SU-DHL-6 (cell line): ENCODE data around the gene PLXND1.

Source experiments
- H2AFZ ChIP-seq: fragments of 200-600 bp; sonication (generic); 2 replicates; pipeline ENCODE4 v1.6.1; 2014; ENCODE audit warnings: low read depth, mild to moderate bottlenecking, moderate library complexity, mixed read lengths, antibody characterized with exemption, low read length; ENCODE audit not compliant: severe bottlenecking
- H3F3A ChIP-seq: fragments of 200-600 bp; shearing (Covaris generic); 2 replicates; pipeline ENCODE4 v1.6.0; 2016; ENCODE audit warnings: antibody characterized with exemption, mild to moderate bottlenecking; ENCODE audit not compliant: insufficient read depth
- H3K27ac ChIP-seq: fragments of 200-600 bp; sonication (generic); 2 replicates; pipeline ENCODE4 v1.5.1; 2016; ENCODE audit warnings: low read depth, mild to moderate bottlenecking, low read length, moderate library complexity, mixed read lengths
- H3K27me3 ChIP-seq: fragments of 200-600 bp; sonication (generic), shearing (Covaris generic); 2 replicates; pipeline ENCODE4 v1.6.0; 2014; ENCODE audit warnings: mild to moderate bottlenecking, low read length
- H3K36me3 ChIP-seq: fragments of 200-600 bp; sonication (generic); 2 replicates; pipeline ENCODE4 v1.6.1; 2014; ENCODE audit warnings: mild to moderate bottlenecking, low read length, mixed read lengths
- H3K4me2 ChIP-seq: fragments of 300-600, 200-600 bp; shearing (Covaris generic), sonication (generic); 2 replicates; pipeline ENCODE4 v1.6.0; 2014; ENCODE audit warnings: low read length, low read depth, mild to moderate bottlenecking; ENCODE audit not compliant: poor library complexity, severe bottlenecking
- H3K4me3 ChIP-seq: fragments of 200-600 bp; sonication (generic); 2 replicates; pipeline ENCODE4 v1.5.1; 2014; ENCODE audit warnings: antibody characterized with exemption, low read length, mild to moderate bottlenecking, mixed read lengths; ENCODE audit not compliant: insufficient read depth, poor library complexity, severe bottlenecking
- H3K79me2 ChIP-seq: fragments of 200-600 bp; sonication (generic); 2 replicates; pipeline ENCODE4 v1.6.1; 2014; ENCODE audit warnings: mild to moderate bottlenecking, low read length, moderate library complexity; ENCODE audit not compliant: insufficient read depth
- H3K9ac ChIP-seq: fragments of 200-600 bp; sonication (generic); 2 replicates; pipeline ENCODE4 v1.7.0; 2014; ENCODE audit warnings: mild to moderate bottlenecking, low read length
- H3K9me2 ChIP-seq: fragments of 200-600 bp; sonication (generic); replicated peaks from 2 replicates; pipeline ENCODE4 v1.6.1; 2014; ENCODE audit warnings: low read length; ENCODE audit not compliant: insufficient read depth
- H3K9me3 ChIP-seq: fragments of 200-600 bp; sonication (generic); 2 replicates; pipeline ENCODE4 v1.6.1; 2014; ENCODE audit warnings: low read length, mixed read lengths; ENCODE audit not compliant: insufficient read depth
- H4K20me1 ChIP-seq: fragments of 200-600 bp; sonication (generic); 2 replicates; pipeline ENCODE4 v1.6.1; 2014; ENCODE audit warnings: low read depth, mild to moderate bottlenecking, antibody characterized with exemption, low read length, moderate library complexity, mixed read lengths
- CTCF ChIP-seq: fragments of 200-600 bp; sonication (generic); IDR thresholded peaks from one replicate; pipeline ENCODE4 v1.5.1; 2017; ENCODE audit warnings: antibody characterized with exemption, mild to moderate bottlenecking, low read length, moderate library complexity; ENCODE audit not compliant: insufficient read depth, poor library complexity, severe bottlenecking
- EZH2phosphoT487 ChIP-seq: fragments of 200-600 bp; sonication (generic), shearing (Covaris generic); conservative IDR thresholded peaks from 2 replicates; pipeline ENCODE4 v1.6.1; 2018; ENCODE audit warnings: mild to moderate bottlenecking, antibody characterized with exemption, low read length, moderate library complexity, mixed read lengths

Gene PLXND1

GRCh38 chr3:129553719-129554118 lies 52.8 kb downstream of the PLXND1 start:
- Histone ChIP-seq H3K36me3 (no peaks in the 10 kb centered on the region), H3K9me3 (no peaks in the 10 kb centered on the region), H3K4me3 (no peak overlapping the region), H3K9me2 (no peaks in the 10 kb centered on the region), H3K4me2 (no peak overlapping the region), H2AFZ (no peak overlapping the region), H3F3A (no peaks in the 10 kb centered on the region), H3K9ac (no peak overlapping the region), H3K27me3 (no peaks in the 10 kb centered on the region), H3K79me2 (no peaks in the 10 kb centered on the region), H4K20me1 (no peaks in the 10 kb centered on the region), H3K27ac (no peak overlapping the region)
- TF ChIP-seq CTCF = no peak
- no peak for TF ChIP-seq EZH2phosphoT487

GRCh38 chr3:129553171-129553570 lies 53.3 kb downstream of the PLXND1 start:
- Histone ChIP-seq H3K27ac (no peak overlapping the region), H3K4me3 (no peak overlapping the region), H3K9ac (no peak overlapping the region), H3K4me2 (no peak overlapping the region), H3K36me3 (no peaks in the 10 kb centered on the region), H3K9me3 (no peaks in the 10 kb centered on the region), H4K20me1 (no peaks in the 10 kb centered on the region), H3K9me2 (no peaks in the 10 kb centered on the region), H3K79me2 (no peaks in the 10 kb centered on the region), H2AFZ (no peak overlapping the region), H3K27me3 (no peaks in the 10 kb centered on the region), H3F3A (no peaks in the 10 kb centered on the region)
- TF ChIP-seq CTCF (no peak), EZH2phosphoT487 (no peak)

GRCh38 chr3:129552287-129553050 lies 54.0 kb downstream of the PLXND1 start:
- Histone ChIP-seq H3K27me3 (no peaks in the 10 kb centered on the region), H3K4me2 (no peak overlapping the region), H3F3A (no peaks in the 10 kb centered on the region), H3K27ac (no peak overlapping the region), H3K9ac (no peak overlapping the region), H2AFZ (no peak overlapping the region), H3K4me3 (no peak overlapping the region), H3K36me3 (no peaks in the 10 kb centered on the region), H3K79me2 (no peaks in the 10 kb centered on the region), H4K20me1 (no peaks in the 10 kb centered on the region), H3K9me2 (no peaks in the 10 kb centered on the region), H3K9me3 (no peaks in the 10 kb centered on the region)
- no peak for TF ChIP-seq EZH2phosphoT487

- Histone ChIP-seq H3K4me2 (no peak overlapping the region), H3K9me3 (no peaks in the 10 kb centered on the region), H2AFZ (no peak overlapping the region), H4K20me1 (no peaks in the 10 kb centered on the region), H3K4me3 (no peak overlapping the region), H3K27ac (no peak overlapping the region), H3K9me2 (no peaks in the 10 kb centered on the region), H3K36me3 (no peaks in the 10 kb centered on the region), H3K9ac (no peak overlapping the region), H3F3A (no peaks in the 10 kb centered on the region), H3K27me3 (no peaks in the 10 kb centered on the region), H3K79me2 (no peaks in the 10 kb centered on the region)
- TF ChIP-seq CTCF (no peak), EZH2phosphoT487 (no peak)
Measured at GRCh38 chr3:129549805-129550204, 56.7 kb downstream of the PLXND1 start.
